GM21526 (cell line): ENCODE data around the gene ZG16.
"Not testable (repeated sequence)": the region's sequence is repeated elsewhere in the genome, so short reads cannot be mapped to it uniquely, and the experiment has no call there.

ENCODE experiments used
- ATAC-seq: cut with Tn5 transposase; IDR thresholded peaks from one replicate; pipeline ENCODE4 v1.9.1; 2021; ENCODE audit warnings: moderate library complexity; ENCODE audit not compliant: unreplicated experiment, low FRiP score

Gene ZG16

DNA sequence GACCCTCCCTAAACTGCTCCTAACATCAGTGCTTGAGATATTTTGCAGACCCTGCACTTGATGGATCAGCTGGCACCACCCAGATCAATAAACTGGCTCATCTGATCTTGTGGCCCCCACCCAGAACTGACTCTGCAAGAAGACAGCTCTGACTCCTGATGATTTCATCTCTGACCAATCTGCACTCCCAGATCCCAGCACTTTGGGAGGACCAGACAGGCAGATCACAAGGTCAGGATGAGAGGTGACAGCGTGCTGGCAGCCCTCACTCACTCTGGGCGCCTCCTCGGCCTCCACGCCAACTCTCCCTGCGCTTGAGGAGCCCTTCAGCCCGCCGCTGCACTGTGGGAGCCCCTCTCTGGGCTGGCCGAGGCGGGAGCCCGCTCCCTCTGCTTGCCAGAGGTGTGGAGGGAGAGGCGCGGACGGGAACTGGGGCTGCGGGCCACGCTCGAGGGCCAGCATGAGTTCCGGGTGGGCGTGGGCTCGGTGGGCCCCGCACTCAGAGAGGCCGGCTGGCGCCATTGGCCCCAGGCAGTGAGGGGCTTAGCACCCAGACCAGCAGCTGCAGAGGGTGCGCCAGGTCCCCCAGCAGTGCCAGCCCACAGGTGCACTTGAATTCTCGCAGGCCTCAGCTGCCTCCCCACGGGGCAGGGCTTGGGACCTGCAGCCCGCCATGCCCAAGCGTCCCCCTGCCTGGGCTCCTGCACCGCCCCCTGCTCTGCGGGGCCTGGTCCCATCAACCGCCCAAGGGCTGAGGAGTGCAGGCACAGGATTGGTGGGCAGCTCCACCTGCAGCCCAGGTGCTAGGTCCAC is 29.9 kb upstream of the ZG16 start:
- no peak for ATAC-seq

GRCh38 chr16:29748760-29749149 is 29.3 kb upstream of the ZG16 start:
- not testable (repeated sequence) for ATAC-seq

GRCh38 chr16:29753516-29753915 is 24.5 kb upstream of the ZG16 start:
- ATAC-seq: no peak

- ATAC-seq: no peak
Observed at GRCh38 chr16:29756654-29757053, 21.4 kb upstream of the ZG16 start.

- not testable (repeated sequence) for ATAC-seq
Observed at GRCh38 chr16:29757086-29757485, 21.0 kb upstream of the ZG16 start.

DNA sequence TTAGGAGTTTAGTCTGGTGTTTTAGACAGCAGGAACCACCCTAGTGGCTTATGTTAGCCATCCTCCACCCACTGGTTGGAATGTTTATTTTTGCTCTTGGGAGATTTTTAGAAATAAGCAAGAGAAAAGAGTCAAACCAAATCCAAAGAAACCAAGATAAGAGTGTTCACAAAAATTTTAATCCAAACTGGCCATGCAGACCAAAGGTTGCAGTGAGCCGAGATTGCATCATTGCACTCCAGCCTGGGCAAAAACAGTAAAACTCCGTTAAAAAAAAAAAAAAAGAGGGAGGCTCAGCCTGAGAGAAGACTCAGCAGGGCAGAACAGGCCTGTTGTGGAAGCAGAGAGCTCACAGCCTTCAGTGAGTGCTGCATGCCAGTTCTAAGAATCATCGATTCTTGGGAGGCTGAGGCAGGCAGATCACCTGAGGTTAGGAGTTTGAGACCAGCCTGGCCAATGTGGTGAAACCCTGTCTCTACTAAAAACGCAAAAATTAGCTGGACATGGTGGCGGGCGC is 20.0 kb upstream of the ZG16 start:
- no peak for ATAC-seq

- no peak for ATAC-seq
Observed at GRCh38 chr16:29760567-29761279, 17.3 kb upstream of the ZG16 start.

- ATAC-seq: not testable (repeated sequence)
Observed at GRCh38 chr16:29761280-29761651, 16.8 kb upstream of the ZG16 start.

- ATAC-seq: no peak
Observed at GRCh38 chr16:29761882-29762281, 16.2 kb upstream of the ZG16 start.

- ATAC-seq: no peak
Observed at GRCh38 chr16:29763326-29763725, 14.7 kb upstream of the ZG16 start.

DNA sequence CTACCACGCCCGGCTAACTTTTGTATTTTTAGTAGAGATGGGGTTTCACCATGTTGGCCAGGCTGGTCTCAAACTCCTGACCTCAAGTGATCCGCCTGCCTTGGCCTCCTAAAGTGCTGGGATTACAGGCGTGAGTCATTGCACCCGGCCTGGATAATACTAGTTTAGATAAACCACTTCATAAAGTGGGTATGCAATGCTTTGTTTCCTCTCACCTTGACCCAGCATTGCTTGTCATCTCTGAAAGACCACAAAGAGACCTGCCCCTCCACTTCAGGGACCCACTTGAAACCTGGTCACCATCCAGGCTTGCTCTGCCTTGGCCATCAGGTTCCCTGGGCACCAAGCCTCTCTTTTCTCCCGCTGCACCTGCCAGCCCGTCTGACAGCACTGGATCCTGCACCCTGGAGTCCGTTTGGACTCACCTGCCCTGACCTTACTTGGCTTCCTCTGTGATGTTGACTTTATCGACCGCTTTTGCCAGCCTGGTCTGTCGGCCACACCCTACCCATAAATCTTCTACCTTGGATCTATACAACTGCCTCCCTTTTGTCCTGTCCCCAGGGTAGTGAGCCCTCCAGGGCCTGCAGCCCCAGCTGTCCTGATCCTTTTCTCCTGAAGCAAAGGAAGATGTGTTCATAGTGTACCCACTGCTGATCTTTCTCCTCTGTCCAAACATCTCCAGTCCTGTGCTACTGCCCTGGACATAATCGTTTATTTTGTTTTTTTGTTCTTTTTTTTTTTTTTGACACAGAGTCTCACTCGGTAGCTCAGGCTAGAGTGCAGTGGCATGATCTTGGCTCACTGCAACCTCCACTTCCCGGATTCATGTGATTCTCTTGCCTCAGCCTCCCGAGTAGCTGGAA is 12.7 kb upstream of the ZG16 start:
- no peak for ATAC-seq

DNA sequence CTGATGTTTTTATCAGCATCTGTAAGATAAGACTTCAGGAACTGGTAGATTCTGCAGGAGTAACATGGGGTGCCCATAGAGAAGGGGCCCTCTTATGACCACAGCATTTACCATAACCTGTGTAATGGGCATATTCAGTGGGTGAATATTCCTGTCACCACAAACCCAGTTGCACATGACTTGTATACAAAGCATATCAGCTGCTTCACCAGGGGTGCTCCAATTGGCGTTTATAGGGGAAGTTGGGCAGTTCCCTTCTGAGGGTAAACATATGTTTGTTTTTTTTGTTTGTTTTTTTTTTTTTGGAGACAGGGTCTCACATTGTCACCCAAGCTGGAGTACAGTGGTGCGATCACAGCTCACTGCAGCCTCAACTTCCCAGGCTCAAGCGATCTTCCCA is 11.5 kb upstream of the ZG16 start:
- ATAC-seq: no peak

- ATAC-seq: no peak
Observed at GRCh38 chr16:29767062-29767461, 11.0 kb upstream of the ZG16 start.

DNA sequence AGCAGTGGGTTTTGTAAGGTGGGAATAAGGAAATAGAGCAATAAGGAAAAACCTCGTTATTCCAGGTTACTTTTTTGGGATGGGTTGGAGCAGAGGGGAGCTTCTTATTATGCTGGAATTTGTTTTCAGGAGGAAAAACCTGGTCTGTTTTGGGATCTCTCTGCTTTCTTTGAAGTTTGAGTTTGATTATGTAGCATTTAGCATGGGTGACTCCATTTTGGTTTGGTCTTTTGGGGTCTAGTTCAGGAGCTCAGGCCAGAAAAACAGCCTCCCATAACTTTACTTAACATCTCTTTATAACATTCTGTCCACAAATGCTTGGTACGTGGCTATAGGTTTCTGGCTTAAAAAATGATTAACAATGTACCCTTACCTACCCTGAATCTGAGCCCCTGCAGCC is 8.5 kb upstream of the ZG16 start:
- ATAC-seq: no peak

DNA sequence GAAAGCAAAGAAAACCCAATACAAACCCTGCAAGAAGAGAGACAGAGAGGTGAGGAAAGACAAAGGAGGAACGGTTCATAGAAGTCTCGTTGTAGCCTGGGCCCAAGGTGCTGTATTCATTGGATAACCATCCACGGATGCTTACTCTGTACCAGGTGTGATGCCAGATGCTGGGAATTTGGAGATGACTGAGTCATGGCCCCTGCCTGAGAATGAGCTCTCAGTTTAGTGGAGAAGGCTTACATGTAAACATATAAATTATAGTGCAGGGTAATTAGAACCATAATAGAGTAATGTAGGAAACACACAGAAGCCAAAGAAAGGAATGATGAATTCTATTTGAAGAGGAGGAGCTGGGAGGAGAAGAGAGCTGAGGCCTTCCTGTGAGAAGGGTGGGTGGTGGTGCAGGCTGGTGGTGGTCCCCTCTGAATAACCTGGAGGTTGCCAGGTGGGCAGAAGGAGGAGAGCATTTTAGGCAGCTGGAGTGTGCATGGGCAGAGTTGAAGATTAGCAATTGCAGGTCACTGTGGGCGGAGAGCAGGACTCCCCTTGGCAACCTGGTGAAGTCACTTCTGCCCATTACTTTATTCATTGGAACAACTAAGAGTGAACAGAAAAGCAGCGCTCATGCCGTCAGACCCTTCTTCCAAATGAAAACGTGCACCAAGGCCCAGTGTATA is 7.7 kb upstream of the ZG16 start:
- ATAC-seq: no peak

DNA sequence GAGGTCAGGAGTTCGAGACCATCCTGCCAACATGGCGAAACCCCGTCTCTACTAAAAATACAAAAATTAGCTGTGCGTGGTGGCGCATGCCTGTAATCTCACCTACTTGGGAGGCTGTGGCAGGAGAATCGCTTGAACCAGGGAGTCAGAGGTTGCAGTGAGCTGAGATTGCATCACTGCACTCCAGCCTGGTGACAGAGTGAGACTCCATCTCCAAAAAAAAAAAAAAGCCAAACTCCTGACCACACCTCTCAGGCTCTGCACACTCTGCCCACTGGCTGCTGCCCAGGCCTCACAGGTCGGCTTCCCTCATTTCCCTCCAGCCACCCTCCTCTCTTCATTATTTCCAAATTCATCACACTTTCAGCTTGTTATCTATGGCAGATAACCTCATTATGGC is 5.7 kb upstream of the ZG16 start:
- not testable (repeated sequence) for ATAC-seq

GRCh38 chr16:29774730-29775129 is 3.3 kb upstream of the ZG16 start:
- no peak for ATAC-seq

GRCh38 chr16:29775742-29776408 is 2.2 kb upstream of the ZG16 start:
- ATAC-seq: no peak

DNA sequence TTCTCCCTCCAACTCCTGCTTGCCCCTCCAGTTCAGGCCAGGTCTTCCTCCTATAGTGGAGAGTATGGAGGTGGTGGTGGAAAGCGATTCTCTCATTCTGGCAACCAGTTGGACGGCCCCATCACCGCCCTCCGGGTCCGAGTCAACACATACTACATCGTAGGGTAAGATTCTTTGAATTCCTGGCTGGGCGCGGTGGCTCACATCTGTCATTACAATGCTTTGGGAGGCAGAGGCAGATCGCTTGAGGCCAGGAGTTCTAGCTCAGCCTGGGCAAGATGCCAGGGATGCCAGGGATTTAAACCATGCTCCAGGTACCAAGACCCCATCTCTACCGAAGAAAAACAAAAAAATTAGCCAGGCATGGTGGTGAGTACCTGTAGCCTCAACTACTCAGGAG is 1.4 kb downstream of the ZG16 start:
- no peak for ATAC-seq
